HG03460 (cell line): ENCODE results near the gene FAH.

Source experiments
- ATAC-seq: cut with Tn5 transposase; IDR thresholded peaks from one replicate; pipeline ENCODE4 v1.9.1; 2021; ENCODE audit not compliant: unreplicated experiment

The FAH gene

GRCh38 chr15:80194186-80194585 lies 41.4 kb downstream of the FAH start:
- no peak for ATAC-seq

GRCh38 chr15:80194914-80195313 lies 42.1 kb downstream of the FAH start:
- no peak for ATAC-seq

- ATAC-seq, result no peak
These were observed 46.6 kb downstream of the FAH start for GRCh38 chr15:80199366-80199765.

DNA sequence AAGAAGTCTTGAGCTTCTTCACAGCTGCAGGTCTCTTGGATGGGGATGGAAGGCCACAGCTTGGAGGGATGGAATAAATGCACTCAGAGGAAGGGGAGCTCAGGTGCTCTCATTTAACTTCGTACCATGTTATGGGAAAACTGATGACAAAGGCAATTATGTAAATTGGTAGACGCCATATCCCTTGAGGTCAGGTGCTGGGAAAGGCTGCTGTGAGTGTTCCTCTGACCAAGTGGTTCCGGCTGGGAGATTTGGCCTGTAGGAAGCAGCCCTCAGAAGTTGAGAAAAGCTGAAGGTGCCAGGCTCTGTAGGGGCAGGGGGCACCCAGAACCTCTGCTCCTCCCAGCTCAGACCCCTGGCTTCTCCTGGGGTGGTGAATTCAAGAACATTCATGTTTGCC lies 47.1 kb downstream of the FAH start:
- ATAC-seq, result no peak

DNA sequence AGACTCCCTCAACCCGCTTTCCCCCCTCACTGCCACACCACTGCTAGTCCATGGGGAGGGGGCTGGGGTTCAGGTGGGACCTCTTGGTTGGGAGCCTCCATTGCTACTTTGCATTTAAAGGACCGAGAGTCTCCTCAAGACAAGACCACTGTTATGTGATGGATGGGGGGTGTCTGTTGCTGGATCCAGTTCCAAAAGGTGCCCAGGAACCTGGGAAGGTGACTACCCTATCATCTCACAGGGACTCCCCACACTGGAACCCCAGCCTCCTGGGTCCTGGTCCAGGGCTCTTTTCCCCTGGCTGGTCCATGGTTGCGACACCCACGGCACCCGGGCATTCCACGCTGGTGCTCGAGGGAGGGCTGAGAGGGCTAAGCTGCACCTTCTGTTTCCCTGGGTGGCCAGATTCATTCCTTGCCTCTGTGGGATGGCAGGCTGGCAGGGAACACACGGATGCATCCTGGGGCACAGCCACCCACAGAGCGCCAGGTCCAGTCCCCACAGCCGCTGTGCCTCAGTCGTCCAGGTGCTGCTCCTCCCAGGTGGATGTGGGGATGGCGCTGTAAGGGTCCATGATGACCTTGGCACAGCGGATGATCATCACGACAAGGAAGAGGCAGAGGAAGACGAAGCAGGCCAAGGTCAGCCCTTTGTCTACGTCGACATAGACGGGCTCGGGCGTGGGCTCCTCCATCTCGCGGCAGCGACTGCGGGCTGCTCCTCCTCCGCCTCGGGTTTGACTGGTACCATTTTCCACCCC lies 48.6 kb downstream of the FAH start:
- ATAC-seq, result no peak

GRCh38 chr15:80202016-80202315 lies 49.2 kb downstream of the FAH start:
- ATAC-seq, result no peak

DNA sequence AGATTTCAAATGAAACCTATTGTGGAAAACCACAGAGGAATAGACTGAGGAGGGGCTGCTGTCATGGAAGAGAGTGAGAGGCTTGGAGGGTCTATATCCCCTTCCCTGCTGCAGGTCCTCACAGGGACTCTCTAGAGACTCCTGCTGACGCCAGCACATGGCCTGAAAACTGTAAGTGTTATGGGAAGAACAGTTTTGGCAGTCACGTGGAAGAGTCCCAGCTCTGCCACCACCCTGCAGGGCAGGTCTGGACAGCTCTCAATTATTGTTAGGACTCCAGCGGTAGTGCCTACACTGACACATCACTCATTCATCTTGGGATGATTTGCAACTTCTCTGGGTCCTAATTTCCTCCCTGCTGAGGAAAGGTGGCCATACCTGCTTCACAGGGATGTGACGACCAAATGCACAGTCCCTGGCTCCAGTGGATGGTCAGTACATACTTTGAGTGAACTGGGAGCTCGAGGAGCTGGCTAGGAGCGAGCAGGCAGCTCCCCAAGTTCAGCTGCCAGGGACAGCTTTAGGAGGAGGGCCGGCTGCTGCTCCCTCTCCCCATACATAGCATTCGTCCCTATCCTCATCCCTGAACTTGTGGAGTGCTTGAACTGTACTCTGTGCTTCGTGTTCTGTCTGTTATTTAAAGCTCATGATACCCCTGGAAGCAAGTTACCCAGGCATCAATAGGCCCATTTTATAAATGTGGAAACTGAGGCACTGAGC lies 50.0 kb downstream of the FAH start:
- no peak for ATAC-seq

DNA sequence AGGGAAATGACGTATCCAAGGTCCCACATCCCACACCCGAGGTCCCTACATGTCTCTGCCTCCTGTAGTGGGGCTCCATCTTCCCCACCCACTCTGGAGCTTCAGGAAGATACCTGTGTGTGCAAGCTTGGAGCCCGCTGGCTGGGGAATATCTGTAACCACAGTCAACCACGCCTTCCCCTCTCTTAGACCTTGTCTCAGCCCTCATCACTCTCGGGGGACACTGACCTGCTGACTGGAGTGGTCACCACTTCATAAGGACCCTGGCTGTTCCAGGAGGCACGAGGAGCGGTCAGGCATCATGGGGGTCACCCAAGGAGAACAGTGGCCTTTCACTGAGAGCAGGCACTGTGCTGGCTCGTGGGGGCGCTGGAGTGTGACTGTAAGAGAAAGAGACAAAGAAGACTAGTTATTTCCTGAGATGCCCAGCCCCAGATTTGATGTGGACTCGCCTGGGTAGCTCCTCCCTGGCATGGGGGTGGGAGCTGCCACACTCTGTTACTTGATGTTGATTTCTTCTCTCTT lies 50.6 kb downstream of the FAH start:
- no peak for ATAC-seq

- ATAC-seq, result no peak
These were observed 51.4 kb downstream of the FAH start for GRCh38 chr15:80204231-80204630.

GRCh38 chr15:80207887-80208286 lies 55.1 kb downstream of the FAH start:
- no peak for ATAC-seq

GRCh38 chr15:80208758-80209734 lies 56.2 kb downstream of the FAH start:
- ATAC-seq, result no peak

- no peak for ATAC-seq
These were observed 58.1 kb downstream of the FAH start for GRCh38 chr15:80210611-80211573.

- no peak for ATAC-seq
These were observed 59.2 kb downstream of the FAH start for GRCh38 chr15:80211976-80212375.

GRCh38 chr15:80214910-80215309 lies 62.1 kb downstream of the FAH start:
- no peak for ATAC-seq

DNA sequence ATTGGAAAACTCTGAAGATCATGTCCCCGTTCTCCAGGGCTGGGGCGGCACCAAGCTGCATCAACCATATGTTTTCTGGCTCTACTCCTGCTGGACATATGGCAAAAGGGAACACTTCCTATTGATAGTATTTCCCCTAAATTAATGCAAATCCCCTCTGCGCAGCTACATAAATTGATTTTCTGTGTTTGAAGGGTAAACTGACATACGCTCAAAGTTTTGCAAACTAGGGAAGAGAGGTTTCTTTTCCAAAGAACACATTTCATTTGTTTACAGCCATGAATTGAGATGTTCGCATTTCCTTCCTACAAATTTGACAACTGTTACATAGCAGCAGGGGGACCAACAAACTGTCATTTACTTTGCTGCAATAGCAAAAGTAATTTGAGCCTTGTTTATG lies 63.3 kb downstream of the FAH start:
- no peak for ATAC-seq

GRCh38 chr15:80216911-80217310 lies 64.1 kb downstream of the FAH start:
- no peak for ATAC-seq

- no peak for ATAC-seq
These were observed 64.6 kb downstream of the FAH start for GRCh38 chr15:80217327-80217900.

GRCh38 chr15:80219955-80220354 lies 67.2 kb downstream of the FAH start:
- ATAC-seq, result no peak

- no peak for ATAC-seq
These were observed 76.3 kb downstream of the FAH start for GRCh38 chr15:80228959-80229610.
